ENCODE measurements around the gene LYZL1.
"Not testable (repeated sequence)": the region's sequence is repeated elsewhere in the genome, so short reads cannot be mapped to it uniquely, and the experiment has no call there.

The LYZL1 gene

DNA sequence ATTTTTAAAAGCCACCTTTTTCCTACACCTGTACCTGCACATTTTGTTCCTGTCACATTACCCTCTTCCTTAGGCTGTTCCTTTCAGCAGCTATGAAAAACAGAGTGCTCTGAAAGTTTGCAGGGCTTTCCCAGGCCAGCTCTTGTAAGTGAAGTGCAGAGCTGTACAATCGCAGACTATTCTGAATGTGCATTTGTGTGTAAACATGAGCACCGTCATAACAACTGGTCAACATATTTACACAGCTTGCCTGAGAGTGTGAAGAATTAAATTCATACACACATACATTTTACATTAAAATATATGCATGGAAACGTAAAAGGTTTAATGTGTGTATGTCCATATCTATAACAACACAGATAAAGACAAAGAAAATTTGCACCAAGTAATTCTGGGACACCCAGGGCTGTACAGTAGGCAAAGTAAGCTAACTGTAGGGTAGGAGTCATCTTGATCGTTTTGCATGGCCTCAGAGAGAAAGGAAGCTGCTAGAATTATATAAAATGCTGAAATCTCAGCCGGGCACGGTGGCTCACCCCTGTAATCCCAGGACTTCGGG lies 23.6 kb upstream of the LYZL1 start:
- DNase-seq = no peak

DNA sequence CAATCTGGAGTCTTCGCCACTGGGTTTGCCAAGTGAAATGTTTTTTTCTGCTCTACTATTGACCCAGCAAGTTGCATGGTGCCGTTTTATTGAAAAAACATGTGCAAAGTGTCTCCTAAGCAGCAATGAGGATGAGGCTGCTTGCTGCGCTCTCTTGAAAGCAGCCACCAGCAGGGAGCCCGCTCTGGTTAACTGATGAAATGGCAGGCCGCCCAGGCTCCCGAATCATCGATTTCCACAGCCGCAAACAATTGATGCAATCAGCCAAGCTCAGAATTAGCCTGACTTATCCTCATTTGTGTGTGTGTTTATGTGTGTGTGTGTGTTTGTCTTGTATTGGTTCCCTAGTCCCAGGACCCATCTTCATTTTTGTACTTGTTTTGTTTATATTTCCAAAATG lies 22.2 kb upstream of the LYZL1 start:
- no peak for DNase-seq

DNA sequence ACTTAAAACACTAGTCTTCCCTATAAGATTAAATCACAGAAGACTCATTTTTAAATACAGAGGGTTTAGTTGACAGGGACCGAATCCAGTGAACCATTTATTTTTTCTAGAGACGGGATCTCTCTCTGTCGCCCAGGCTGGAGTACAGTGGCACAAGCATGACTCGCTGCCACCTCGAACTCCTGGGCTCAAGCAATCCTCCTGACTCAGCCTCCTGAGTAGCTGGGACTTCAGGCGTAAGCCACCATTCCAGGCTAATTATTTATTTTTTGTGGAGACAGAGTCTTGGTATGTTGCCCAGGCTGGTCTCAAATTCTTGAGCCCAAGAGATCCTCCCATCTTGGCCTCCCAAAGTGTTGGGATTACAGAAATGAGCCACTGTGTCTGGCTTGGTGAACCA lies 20.9 kb upstream of the LYZL1 start:
- DNase-seq = no peak

DNA sequence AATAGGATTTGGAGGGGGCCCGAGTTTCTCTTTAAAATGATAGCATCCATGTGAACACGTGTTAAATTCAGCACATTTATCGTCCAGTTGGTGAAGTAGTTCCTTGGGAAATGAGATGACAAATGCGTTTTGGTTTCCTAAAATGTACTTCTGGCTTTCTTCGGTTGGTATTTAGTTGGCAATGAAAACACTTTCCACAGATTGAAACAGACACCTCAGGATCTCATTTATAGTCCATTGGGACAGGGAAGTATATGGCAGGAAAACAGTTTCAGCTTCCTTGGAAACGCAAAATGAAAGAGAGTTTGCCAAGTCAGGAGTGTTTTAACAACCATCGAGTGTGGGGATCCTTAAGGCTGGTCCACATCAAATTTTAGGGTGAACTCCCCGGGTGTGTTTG lies 19.4 kb upstream of the LYZL1 start:
- DNase-seq = no peak

DNA sequence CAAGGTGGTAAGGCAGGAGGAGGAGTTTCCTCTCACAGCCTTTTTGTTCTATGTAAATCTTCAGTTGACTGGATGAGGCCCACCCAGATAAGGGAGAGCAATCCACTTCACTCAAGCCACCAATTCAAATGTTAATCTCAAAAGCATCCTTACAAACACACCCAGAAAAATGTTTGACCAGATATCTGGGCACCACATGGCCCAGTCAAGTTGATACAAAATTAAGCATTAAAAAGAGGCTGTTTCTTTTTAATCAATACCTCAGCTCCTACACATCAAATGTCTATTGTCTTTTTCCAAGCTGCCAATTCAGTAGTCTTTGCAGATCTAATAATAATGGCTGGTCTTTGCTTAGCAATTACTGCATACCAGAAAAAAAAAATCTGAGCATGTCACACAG lies 18.0 kb upstream of the LYZL1 start:
- DNase-seq = no peak

DNA sequence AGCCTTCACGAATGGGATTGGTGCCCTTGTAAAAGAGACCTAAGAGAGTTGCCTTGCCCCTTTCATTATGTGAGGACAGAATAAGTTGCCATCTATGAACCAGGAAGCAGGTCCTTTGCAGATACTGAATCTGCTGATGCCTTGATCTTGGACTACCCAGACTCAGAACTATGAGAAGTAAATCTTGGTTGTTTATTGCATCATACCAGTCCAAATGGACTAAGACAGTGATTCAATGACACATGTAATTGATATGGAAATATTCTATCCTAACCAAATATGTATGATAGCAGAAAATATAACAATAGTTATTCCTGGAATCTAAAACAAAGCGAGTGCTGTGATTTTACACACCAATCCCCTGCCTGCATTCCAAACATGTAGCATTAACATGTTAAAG lies 17.0 kb upstream of the LYZL1 start:
- DNase-seq = no peak

DNA sequence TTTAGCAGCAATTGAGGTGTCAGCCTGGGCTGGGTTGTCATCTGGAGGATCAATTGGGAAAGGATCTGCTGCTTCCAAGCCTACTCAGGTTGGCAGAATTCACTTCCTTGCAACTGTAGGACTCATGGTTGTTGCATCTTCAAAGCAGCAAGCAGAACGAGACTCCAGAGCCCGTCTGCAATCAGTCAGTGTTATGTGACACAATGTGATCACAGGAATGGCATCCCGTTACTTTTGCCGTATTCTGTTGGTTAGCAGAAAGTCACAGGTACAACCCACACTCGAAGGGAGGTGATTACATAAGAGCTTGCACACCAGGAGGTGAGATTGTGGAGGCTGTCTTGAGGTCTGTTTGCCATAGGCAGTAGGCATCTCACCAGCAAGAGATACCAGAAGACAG lies 15.4 kb upstream of the LYZL1 start:
- no peak for DNase-seq

DNA sequence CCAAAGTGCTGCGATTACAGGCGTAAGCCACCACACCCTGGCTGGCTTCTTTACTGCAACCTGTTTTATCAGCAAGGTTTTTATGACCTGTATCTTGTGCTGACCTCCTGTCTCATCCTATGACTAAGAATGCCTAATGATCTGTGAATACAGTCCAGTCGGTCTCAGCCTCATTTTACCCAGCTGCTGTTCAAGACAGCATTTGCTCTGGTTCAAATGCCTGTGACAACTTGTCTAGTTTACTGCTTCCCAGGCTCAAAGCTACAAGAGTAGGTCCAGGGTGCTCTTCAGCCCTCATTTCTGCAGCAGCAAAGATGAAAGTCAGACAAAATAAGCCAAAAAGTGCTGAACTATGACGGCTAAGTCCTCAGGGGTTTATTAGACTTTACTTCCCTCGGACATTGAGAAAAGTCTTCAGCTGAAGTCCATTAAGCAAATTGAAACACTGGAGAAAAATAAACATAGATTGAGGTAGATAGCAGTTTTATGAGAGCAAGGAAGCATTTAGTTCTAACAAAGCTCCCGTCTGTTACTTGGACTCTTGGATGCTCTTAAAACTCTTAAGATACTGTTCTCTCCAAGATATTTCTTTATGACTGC lies 12.5 kb upstream of the LYZL1 start:
- DNase-seq = no peak

DNA sequence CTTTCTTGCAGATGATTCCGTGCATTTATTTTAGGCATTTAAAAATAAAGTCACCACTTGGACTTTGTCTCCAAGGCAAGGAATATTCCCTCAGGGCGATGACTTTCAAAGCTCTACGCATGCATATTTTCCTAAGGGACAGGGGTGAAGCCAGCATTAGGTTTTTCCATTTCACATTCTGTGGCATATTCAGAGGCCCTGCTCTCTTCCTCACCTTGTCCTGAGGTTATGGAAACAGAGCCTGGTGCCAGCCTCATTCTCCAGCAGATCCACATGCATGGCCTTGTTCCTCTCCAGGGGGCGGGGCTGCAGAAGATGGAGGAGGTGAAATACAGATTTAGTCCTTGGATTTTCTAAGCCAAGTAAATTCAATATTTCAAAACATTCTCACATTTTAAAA lies 11.6 kb upstream of the LYZL1 start:
- DNase-seq = no peak

DNA sequence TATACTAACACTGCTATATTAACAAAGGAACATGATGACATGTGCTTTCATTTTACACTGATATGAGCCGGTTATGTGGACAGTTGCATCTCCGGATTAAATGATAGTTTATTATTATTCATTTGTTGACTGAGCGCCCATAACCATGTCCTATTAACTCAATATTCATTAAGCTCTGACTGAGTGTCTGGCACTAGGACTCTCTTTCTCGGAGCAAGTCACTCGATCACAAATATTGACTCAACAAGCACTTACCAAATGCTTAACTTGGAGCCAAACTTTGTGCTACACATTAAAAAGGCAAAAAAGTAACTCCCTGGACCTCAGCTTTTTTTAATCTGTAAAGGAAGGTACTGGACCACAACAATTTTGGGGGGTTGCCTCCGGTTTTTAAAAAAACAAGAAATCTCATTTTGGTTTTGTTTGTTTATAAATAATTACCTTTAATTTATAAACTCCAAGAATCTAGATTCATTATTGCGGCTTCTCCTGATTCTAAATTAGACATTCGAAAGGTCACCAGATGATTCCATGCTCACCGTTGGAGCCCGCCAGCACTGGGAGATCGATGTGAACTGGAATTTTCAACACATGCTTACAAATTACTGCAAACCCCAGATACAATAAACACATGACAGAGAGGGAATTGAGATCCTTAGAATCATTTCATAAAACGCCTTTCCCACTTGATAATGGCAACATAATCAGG lies 8.9 kb upstream of the LYZL1 start:
- DNase-seq = no peak

DNA sequence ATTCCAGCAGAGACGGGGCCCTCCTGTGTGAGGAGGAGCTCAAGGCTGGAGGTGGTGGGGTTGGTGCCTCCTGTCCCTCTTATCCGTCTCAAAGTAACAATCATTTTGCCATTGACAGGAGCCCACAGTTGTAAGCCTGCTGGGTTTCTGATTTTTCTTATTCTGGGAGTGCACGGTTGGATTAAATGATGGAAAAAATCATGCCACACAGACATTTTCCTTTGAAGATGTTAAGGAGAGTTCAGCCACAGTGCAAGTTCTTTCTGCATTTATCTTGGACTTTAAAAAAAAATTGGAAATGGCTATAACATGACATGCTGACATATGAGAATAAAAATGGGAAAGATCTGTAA lies 8.4 kb upstream of the LYZL1 start:
- no peak for DNase-seq

DNA sequence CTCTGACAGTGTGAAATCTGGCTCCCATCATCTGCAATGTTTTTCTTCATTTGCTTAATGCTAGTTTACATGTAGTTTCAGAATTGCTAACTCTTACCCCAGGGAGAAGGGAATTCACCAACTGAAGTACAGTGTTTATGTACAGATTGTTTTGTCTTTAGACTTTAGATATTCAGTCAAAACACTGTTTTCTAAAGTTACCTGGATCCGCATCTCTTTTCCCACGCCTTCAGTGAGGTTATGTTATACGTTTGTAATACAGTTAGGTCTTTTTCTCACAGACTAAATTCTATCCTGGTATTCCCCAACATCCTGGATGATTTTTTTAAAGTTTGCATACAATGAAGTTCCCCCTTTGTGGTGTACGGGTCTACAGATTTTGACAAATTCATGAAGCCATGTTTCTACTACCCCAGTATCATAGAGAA lies 3.2 kb upstream of the LYZL1 start:
- DNase-seq = no peak

DNA sequence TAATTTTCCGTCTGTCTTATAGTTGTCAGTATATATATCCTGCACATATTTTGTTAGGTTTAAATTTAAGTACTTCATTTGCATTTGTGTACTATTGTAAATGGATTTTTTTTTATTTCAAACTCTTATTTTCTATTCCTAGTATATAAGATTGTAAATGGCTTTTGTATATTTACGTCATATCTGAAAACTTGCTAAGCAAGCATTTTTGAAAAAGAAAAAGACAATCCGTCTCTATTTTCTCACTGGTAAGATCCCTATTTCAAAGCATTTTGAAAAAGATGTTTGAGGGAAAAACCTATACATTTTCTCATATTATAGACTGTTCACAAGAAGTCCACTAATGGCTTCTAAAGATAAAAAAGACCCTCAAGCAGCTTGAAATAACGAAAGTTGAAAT lies 1.2 kb upstream of the LYZL1 start:
- no peak for DNase-seq

DNA sequence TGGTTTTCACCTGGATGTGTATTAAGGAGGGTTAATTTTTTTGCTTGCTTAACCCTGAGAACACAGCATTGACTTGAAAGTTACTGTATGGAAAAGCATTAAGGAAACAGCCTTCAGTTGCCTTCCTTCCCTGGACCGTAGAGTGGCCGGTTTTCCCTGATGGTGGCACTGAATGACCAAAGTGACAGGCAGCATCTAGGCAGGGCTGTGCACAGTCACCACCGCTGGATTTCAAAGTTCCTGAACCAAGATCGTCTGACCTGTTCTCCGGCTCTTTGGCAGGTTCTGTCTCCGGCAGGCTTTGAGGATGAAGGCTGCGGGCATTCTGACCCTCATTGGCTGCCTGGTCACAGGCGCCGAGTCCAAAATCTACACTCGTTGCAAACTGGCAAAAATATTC lies 2.7 kb downstream of the LYZL1 start:
- DNase-seq = not testable (repeated sequence)

DNA sequence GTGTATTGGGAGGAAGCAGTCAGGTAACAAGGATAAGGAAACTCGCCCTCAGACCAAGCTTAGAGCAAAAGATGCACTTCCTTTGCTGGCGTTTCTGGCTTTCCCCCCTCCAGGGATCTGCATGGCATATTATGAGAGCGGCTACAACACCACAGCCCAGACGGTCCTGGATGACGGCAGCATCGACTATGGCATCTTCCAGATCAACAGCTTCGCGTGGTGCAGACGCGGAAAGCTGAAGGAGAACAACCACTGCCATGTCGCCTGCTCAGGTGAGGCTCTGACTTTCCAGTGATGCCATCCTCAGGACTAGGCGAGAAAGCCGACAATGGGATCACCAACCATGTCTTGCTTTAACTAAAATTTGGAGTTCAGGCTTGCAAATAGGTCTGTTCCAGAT lies 3.5 kb downstream of the LYZL1 start:
- not testable (repeated sequence) for DNase-seq

DNA sequence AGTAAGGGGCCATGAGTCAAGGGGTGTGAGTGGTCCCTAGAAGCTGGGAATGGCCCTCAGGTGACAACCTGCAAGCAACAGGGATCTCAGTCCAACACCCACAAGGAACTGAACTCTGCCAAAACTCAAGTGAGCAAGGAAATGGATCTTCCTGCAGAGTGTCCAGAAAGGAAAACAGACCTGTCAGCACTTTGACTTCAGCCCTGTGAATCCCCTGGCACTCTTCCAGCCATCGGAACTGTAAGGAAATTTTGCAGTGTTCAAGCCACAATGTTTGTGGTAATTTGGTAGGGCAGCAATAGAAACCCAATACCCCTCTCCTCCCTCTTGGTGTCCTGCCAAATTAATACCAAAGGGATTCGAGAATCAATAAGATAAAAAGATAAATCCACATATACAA lies 6.9 kb downstream of the LYZL1 start:
- DNase-seq = no peak

DNA sequence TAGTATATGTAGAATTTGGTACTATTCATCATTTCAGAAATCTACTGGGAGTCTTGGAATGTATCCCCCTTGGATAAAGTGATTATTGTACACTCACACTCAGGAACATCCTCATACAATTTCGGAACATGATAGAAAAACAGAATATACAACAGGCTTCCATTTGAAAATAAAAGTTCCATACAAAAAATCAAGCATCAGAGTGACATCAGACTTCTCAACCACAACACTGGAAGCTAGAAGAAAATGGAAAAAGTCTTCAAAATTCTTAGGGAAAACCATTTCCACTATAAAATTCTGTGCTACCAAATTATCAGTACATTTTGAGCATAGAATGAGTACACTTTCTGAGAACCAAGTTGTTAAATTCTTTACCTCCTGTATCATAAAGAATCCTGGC lies 8.8 kb downstream of the LYZL1 start:
- DNase-seq = no peak

DNA sequence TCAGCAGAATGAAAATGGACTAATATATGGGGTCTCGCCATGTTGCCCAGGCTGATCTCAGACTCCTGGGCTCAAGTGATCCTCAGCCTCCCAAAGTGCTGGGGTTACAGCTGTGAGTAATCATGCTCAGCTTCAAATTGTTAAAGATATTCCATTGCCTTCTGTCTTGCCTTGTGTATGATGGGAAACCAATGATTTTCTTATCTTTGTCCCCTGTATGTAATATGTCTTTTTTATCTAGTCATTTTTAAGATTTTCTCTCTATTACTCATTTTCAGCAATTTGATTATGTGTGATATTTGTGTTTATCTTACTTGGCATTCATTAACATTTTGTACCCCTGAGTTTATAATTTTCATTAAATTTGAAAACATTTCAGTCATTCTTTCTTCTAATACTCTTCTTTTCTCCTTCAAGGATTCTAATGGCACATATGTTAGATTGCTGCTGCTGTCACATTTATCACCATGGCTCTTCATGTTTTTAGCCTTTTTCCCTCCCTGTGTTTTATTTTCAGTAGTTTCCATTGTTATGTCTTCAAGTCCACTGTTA lies 12.6 kb downstream of the LYZL1 start:
- no peak for DNase-seq

DNA sequence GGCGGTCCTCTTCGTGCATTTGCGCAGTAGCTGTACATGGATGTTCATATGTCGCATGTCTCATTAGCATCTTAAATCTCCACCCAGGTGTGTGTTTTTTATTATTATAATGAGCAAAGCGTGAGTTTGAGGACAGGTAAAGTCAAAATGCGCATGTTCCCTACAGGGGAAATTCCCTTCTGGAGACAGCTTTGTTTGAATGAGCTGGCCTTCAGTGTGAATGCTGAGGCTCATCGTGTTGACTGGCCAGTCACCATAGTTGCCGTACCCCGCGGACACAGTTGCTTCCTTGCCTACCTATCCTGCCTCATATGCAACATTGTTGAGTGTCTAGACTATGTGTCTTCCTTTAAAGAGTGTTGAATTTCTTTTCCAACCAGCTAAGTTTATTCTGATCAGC lies 13.6 kb downstream of the LYZL1 start:
- no peak for DNase-seq

DNA sequence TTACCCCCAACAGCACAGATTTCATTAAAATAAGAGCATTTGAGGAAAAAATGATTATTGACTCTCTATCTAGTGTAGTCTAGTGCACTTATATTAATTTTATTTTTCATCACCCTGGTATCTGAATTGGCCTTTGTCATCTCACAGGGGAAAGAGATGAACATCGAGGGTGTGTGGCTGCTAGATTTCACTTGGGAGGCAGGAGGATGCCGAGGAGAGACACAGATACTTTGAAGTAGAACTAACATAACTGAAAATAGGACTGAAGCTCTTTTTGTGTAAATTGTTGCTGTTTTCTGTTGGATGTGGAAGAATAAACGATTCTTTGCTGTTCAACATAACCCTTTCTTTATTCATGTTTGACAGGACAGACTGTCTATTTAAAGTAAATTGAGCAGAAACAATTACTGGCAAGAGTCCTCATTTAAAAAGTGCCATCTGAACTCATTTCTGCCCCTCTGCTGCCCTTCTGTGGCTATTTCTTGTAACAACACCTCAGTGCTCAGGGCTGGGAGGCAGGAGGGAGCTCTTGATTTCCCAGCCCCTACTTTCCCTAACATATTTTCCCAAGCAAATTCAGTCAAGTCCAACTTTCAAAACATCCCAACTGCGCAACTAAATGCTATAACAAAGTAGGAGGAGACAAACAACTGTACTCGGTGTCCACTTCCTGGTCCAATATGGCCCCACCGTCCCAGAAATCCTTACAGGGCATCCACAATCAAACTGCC lies 15.6 kb downstream of the LYZL1 start:
- DNase-seq = no peak

DNA sequence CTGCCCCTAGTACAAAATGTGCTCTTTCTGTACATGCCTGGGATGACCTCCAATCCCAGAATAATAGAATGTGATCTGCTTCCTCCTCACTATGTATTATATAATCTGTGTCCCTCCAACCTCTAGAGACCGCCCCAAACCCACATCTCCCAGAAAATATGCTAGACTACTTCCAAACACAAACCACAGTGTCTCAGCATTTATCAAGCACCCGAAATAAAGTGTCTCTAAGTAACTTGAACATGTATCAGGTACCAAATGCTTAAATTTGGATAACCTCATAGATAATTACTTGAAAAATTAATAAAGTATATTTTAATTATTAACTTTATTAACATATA lies 16.1 kb downstream of the LYZL1 start:
- no peak for DNase-seq

DNA sequence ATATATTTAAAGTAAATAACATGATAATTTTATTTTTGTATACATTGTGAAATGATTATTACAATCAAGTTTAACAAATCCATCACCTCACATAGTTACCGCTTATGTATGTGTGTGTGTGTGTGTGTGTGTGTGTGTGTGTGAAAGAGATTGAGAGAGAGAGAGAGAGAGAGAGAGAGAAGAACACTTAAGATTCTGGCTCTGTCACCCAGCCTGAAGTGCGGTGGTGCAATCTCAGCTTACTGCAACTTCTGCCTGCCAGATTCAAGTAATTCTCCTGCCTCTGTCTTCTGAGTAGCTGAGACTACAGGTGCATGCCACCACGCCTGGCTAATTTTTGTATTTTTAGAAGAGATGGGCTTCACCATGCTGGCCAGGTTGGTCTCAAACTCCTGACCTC lies 17.8 kb downstream of the LYZL1 start:
- DNase-seq = no peak

DNA sequence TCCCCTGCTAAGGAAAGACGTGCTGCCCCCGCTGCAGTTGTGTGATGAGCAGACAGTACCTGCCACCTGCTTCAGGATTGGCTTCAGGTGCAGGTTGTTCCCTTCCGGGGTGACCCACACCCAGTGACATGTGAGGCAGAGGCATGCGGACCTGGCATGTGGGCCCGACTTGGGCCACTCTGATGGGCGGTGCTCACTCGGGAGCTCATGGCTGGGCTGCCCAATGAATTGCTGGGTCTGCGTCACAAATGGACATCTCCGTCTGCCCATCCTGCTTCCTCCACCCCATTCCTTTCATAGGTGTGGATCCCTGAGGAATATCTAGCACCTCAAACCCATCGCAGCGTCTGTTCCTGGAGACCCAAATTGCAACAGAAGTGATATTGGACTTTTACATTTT lies 19.3 kb downstream of the LYZL1 start:
- not testable (repeated sequence) for DNase-seq

DNA sequence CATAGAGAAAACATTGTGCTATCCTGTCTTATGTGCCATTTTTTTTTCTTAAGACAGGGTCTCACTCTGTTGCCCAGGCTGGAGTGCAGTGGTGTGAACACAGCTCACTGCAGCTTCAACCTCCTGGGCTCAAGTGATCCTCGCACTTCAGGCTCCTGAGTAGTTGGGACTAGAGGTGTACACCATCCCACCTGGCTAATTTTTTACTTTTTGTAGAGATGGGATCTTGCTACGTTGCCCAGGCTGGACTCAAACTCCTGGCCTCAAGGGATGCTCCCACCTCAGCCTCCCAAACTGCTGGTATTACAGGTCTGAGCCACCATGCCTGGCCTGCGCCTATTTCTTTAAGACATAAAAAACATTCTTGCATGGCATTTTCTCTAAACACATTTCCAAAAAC lies 20.6 kb downstream of the LYZL1 start:
- DNase-seq = no peak

All from activated effector memory CD4-positive, alpha-beta T cell treated with anti-CD3 and anti-CD28 coated beads, Interleukin-2, amount 50 U/mL, for 16 hours (primary cell).